ENCODE data around the gene CYLD. TPM values are rescaled to one million over a fixed set of nuclear protein-coding genes. Genes with fewer than 3 reads are reported as not detected.

The CYLD gene
- total RNA-seq, result 457 TPM

DNA sequence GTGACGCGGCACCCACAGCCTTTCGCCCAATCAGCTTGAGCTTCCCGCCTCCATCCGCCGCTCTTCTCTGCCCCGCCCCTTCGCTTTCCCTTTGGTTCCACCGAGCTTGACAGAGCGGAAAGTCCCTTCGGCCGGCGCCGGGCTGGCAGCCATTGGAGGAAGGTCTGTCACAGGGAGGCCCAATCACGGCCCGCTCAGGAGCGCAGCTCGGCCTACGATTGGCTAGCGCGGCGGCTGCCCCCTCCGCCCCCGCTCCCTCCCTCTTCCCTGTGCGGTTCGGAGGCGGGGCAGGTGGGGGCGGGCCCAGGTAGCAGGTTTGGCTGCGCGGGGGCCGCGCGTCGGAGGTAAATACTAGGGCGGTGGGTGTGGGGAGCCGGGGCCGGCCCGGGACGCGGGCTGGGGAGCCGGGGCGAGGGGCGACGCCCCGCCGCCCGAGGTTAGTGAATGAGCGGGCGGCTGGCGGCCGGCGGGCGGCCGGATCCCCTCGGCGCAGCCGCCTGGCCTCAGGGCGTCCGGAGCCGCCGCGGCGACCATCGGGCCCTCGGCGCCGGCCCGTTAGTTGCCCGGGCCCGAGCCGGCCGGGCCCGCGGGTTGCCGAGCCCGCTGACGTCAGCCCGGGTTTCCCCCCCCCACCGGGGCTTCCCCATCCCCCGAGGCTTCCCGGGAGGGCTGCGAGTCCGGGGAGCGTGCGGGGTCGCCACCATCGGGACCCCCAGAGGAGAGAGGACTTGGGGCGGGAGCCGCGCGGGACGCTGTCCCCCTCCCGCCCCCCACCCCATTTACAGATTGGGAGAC lies at the start of gene CYLD:
CYLD (plus strand) TSS at position 306 of the 795 bp plus-strand sequence. CDS start 7,613 bp downstream, outside the sequence.
- H3K9me3 ChIP-seq (ENCODE audit: low read depth, low read length), result no peaks in the 10 kb centered on the region
- H3K4me3 ChIP-seq (ENCODE audit: low read length), result peak within 1 kb of the TSS; percentile 84
- peaks cover 36% of the 10 kb centered on the region for H3K4me1 ChIP-seq (ENCODE audit: insufficient read depth, low read length)
- no peaks in the 10 kb centered on the region for H3K27me3 ChIP-seq (ENCODE audit: insufficient read depth, low read length)

DNA sequence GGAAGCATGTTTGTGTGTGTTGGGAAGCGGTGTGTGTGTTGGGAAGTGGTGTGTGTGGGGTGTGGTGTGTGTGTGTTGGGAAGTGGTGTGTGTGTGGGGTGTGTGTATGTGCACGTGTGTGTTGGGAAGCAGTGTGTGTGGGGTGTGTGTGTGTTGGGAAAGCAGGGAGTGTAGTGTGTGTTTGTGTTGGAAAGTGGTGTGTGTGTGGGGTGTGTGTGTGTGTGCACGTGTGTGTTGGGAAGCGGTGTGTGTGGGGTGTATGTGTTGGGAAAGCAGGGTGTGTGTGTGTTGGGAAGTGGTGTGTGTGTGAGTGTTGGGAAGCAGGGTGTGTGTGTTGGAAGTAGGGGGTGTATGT lies 49.3 kb upstream of the CYLD start:
- Histone ChIP-seq H3K4me1 (ENCODE audit: insufficient read depth, low read length) (peaks cover 54% of the 10 kb centered on the region), H3K27me3 (ENCODE audit: insufficient read depth, low read length) (no peaks in the 10 kb centered on the region), H3K9me3 (ENCODE audit: low read depth, low read length) (no peaks in the 10 kb centered on the region), H3K4me3 (ENCODE audit: low read length) (no peak overlapping the region)

DNA sequence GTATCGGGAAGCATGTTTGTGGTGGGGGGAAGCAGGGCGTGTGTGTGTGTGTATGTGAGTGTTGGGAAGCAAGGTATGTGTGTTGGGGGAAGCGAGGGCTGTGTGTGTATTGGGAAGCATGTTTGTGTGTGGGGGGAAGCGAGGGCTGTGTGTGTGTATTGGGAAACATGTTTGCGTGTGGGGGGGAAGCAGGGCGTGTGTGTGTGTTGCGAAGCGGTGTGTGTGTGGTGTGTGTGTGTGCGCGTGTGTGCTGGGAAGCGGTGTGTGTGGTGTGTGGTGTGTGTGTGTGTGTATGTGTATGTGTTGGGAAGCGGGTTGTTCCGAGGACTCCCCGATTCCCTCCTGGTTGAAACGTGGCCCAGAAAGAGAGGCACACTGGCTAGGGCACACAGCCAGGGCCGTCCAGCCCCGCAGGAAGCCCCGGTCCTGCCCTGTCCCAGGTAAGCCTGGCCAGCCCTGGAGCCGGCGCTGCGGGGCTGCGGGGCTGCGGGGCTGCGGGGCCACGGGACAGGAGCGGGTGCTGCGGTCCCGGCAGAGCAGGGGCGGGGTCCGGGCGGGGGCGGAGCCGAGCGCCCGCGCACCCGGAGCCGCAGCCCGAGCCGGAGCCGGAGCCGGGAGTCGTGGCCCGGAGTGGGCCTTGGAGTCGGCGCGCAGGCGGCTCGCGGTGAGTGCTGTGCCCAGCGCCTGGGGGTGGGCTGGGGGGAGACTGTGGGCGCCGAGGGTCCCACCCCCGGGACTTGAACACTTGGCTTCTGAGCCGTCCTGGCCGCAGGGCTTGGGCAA lies 48.7 kb upstream of the CYLD start, which contains the start of gene NOD2:
NOD2 (plus strand) TSS at position 608 of the 783 bp plus-strand sequence. CDS start 5,890 bp downstream, outside the sequence.
- no peaks in the 10 kb centered on the region for H3K27me3 ChIP-seq (ENCODE audit: insufficient read depth, low read length)
- H3K4me3 ChIP-seq (ENCODE audit: low read length), result peak within 1 kb of the TSS; percentile 68
- H3K9me3 ChIP-seq (ENCODE audit: low read depth, low read length), result no peaks in the 10 kb centered on the region
- H3K4me1 ChIP-seq (ENCODE audit: insufficient read depth, low read length), result peaks cover 55% of the 10 kb centered on the region

DNA sequence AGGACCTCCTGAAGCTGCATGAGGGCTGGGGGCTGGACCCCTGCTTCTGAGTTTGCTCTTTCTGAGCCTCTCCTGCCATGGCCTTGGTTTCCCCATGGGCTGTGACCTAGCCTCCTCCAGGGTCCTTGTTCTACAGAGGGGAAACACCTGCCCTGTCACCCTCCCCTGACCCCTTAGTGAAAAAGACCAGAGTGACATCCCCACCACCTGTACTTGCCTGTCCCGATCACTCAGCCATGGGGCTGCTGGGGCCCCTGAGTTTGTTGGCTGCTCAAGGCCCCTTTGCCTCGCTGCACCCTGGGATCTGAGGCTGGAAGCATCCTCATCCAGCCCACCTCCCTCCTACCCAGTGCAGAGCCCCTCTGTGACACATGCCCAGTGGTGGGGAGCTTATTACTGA lies 47.7 kb upstream of the CYLD start:
- H3K27me3 ChIP-seq (ENCODE audit: insufficient read depth, low read length), result no peaks in the 10 kb centered on the region
- peak overlapping the region; percentile 68 for H3K4me3 ChIP-seq (ENCODE audit: low read length)
- H3K9me3 ChIP-seq (ENCODE audit: low read depth, low read length), result no peaks in the 10 kb centered on the region
- peaks cover 63% of the 10 kb centered on the region for H3K4me1 ChIP-seq (ENCODE audit: insufficient read depth, low read length)

DNA sequence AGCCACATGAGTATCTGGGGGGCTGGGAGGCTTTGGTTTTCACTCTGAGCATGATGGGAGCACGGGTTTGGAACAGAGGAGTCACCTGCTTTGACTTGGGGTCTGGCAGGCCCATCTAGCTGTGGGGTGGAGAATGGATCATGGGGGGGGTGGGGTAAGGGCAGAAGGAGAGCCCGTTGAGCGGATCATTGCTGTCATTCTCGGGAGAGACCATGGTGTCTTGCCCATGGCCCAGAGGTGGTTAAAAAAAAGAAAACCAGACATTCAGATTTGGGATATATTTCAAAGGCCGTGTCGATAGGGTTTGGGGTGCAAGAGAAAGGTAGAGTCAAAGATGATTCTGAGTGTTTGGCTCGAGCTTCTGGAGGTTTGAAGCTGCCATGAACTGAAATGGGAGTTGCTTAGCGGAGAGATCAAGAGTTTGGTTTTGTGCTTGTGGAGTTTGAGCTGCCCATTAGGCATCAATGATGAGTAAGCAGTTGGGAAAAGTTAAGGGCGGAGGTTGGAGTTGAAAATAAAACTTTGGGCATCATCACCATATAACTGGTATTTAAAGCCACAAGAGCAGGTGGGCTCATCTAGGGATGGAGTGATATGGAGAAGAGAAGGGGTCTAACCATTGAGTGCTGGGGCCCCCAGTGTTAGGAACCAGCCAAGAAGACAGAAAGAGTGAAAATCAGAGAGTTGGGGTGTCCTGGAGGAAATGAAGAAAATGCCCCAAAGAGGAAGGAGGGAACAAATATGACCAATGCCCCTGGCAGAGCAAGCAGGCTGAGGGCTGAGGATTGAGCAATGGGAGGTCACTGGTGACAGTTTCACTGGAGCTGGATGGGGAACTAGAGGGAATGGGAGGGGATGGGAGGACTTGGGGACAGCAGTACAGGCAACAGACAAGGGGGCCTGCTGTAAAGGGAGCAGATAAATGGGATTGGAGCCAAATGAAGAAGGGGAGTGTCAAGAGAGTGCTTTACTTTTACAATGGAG lies 46.6 kb upstream of the CYLD start:
- Histone ChIP-seq H3K27me3 (ENCODE audit: insufficient read depth, low read length) (no peaks in the 10 kb centered on the region), H3K4me1 (ENCODE audit: insufficient read depth, low read length) (peaks cover 74% of the 10 kb centered on the region), H3K4me3 (ENCODE audit: low read length) (peak overlapping the region; percentile 68), H3K9me3 (ENCODE audit: low read depth, low read length) (no peaks in the 10 kb centered on the region)

DNA sequence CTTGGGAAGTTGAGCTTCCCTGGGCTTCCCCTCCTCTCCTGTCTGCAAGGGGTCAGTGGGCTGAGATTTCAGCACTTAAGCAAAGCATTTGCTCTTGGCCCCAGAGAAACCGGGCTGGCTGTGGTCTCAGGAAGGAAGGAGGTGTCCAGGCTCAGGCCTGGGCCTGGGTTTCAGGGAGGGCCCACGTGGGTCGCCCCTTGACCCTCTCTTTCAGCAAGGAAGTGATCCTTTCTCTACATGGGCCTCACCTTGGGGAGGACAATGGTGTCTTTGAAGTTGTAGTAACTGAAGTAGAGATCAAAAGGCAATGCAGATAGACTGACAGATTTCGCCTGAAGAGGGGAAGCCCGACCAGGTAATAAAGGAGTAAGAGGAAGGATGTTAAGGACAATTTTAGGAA lies 45.8 kb upstream of the CYLD start:
- Histone ChIP-seq H3K4me3 (ENCODE audit: low read length) (peak overlapping the region; percentile 12), H3K27me3 (ENCODE audit: insufficient read depth, low read length) (no peaks in the 10 kb centered on the region), H3K4me1 (ENCODE audit: insufficient read depth, low read length) (peaks cover 78% of the 10 kb centered on the region)

DNA sequence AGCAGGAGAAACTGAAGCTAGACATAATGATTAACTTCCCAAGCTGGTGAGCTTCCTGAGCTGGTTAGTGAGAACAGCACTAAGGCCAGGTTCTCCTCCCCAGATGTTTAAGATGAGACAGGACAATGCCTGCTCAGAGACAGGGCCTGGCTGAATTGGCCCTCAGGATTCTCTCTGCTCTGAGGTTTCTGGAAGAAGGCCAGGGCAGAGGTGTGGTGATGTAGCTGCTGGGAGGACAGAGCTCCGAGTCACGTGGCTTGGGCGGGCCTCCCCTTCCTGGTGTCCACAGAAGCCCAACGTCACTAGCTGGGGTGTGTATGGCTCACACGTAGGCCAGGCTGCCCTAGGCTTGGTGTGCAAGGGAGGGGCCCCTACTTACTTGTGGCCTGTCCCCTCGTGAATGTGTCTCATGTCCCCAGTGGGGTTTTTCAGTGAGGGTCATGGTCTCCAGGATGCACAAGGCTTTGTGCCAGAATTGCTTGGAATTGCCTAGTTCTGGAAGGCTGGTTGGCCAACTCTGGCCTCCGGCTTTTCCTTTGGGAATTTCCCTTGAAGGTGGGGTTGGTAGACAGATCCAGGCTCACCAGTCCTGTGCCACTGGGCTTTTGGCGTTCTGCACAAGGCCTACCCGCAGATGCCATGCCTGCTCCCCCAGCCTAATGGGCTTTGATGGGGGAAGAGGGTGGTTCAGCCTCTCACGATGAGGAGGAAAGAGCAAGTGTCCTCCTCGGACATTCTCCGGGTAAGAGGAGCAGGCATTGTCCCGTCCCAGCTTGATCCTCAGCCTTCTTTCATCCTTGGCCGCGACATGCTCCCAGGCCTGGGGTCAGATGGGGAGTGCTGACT lies 45.1 kb upstream of the CYLD start:
- peaks cover 85% of the 10 kb centered on the region for H3K4me1 ChIP-seq (ENCODE audit: insufficient read depth, low read length)
- no peak overlapping the region for H3K4me3 ChIP-seq (ENCODE audit: low read length)
- no peaks in the 10 kb centered on the region for H3K9me3 ChIP-seq (ENCODE audit: low read depth, low read length)
- no peaks in the 10 kb centered on the region for H3K27me3 ChIP-seq (ENCODE audit: insufficient read depth, low read length)

More for the DNA sequence above, 45.8 kb upstream of the CYLD start:
- H3K9me3 ChIP-seq (ENCODE audit: low read depth, low read length), result no peaks in the 10 kb centered on the region

DNA sequence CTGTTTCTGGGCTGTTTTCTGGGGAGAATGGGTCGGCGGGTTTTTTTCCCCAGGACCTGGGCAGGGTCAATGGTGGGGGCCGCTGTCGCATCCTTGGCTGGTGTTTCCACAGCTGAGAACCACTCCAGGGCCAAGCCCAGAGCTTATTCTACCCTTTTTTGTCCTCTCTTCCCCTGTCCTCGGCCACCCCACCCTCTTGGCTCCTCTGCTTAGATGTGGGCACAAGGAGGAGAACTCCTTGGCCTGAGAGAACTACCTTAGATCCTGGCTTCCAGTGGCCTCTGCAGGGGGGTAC lies 44.5 kb upstream of the CYLD start:
- Histone ChIP-seq H3K9me3 (ENCODE audit: low read depth, low read length) (no peaks in the 10 kb centered on the region), H3K4me3 (ENCODE audit: low read length) (no peak overlapping the region), H3K4me1 (ENCODE audit: insufficient read depth, low read length) (peaks cover 90% of the 10 kb centered on the region)

DNA sequence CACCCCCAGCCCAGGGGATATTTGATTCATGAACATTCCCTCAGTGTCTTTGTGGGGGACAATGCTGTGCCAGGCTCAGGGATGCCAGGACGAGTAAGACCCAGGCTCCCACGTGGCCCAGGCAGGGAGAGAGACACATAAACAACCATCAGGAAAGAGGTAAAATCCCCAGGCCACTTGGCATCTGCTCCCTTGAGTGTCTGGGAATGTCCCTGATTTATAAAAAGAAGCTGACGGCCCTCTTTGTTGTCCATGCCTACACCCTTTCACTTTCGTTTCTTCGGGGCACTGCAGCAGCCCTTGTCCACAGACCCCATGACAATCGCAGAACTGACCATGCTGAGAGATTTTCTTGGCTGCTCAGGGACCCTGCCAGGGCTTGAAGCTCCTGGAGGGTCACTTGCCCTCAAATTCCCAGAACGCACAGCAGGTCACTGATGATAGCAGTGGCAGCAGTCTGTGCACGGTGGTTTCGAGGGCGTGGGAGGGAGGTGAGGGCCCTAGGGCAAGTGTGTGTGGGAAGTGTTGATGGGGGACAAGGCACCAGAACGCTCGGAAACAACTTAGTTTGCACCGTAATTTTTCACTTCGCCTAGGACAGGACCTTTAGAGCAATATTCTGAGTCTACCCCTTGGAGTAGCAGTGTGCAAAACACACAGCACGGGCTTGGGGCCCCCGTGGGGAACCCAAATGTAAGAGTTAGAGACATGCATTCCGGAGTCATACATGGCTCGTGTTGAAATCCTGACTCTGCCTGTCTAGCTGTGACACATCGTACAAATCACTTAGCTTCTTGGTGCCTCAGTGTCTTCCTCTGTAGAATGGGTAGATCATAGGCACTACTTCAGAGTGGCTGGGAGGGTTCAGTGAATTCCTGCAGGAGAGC lies 43.8 kb upstream of the CYLD start:
- H3K4me3 ChIP-seq (ENCODE audit: low read length), result peak overlapping the region; percentile 2
- H3K4me1 ChIP-seq (ENCODE audit: insufficient read depth, low read length), result peaks cover 88% of the 10 kb centered on the region
- H3K9me3 ChIP-seq (ENCODE audit: low read depth, low read length), result no peaks in the 10 kb centered on the region
- H3K27me3 ChIP-seq (ENCODE audit: insufficient read depth, low read length), result no peaks in the 10 kb centered on the region

More for the DNA sequence above, 44.5 kb upstream of the CYLD start:
- no peaks in the 10 kb centered on the region for H3K27me3 ChIP-seq (ENCODE audit: insufficient read depth, low read length)

DNA sequence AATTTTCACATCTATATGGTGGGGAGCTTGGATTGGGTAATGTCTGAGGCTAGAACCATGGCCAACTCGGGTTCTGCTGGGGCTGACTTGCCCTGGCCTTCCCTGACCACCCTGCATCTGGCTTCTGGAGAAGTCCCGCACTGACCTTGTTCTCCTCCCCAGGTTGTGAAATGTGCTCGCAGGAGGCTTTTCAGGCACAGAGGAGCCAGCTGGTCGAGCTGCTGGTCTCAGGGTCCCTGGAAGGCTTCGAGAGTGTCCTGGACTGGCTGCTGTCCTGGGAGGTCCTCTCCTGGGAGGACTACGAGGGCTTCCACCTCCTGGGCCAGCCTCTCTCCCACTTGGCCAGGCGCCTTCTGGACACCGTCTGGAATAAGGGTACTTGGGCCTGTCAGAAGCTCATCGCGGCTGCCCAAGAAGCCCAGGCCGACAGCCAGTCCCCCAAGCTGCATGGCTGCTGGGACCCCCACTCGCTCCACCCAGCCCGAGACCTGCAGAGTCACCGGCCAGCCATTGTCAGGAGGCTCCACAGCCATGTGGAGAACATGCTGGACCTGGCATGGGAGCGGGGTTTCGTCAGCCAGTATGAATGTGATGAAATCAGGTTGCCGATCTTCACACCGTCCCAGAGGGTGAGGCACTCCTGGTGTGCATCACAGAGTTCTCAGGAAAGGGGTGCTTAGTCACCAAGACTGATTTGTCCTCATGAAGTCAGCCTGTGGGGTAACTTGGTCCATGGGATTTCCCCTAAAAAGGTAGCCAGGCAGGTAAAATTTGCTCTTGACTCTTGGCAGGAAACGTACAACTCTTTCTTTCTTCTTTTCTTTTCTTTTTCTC lies 42.3 kb upstream of the CYLD start:
- H3K4me1 ChIP-seq (ENCODE audit: insufficient read depth, low read length), result peaks cover 76% of the 10 kb centered on the region
- no peaks in the 10 kb centered on the region for H3K27me3 ChIP-seq (ENCODE audit: insufficient read depth, low read length)
- H3K4me3 ChIP-seq (ENCODE audit: low read length), result no peak overlapping the region
- H3K9me3 ChIP-seq (ENCODE audit: low read depth, low read length), result peaks cover 8% of the 10 kb centered on the region

DNA sequence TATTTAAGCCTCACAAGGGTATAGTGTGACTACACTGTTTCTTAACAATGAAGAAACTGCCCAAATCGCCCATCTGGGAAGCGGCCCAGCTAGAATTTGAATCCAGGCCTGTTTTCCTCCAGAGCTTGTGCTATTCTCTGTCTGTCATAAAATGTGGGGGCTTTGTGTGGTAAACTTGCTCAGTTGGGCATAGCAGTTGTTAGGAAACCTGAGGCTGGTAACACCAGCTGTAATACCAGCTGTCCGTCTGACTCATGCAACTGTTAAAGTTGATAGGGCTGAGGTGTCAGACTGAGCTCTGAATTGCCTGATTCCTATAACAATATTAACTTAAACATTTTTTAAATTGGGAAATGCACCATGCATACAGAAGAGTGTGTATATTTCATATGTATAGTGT lies 39.2 kb upstream of the CYLD start:
- Histone ChIP-seq H3K4me3 (ENCODE audit: low read length) (no peak overlapping the region), H3K27me3 (ENCODE audit: insufficient read depth, low read length) (no peaks in the 10 kb centered on the region), H3K4me1 (ENCODE audit: insufficient read depth, low read length) (peaks cover 61% of the 10 kb centered on the region), H3K9me3 (ENCODE audit: low read depth, low read length) (peaks cover 8% of the 10 kb centered on the region)

DNA sequence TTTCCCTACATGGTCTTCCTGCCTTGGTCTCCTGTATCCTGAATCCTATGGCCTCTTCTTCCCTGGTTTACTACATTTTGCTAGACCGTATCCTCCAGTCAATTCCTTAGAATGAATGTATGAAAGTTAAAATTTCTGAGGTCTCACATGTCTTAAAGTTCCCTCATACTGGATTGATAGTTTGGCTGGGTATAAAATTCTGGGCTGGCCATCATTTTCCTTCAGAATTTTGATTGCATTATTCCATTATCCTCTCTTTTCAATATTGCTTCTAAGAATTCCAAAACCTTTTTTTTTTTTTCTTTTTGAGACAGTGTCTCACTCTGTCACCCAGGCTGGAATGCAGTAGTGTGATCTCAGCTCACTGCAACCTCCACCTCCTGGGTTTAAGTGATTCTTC lies 37.6 kb upstream of the CYLD start:
- H3K9me3 ChIP-seq (ENCODE audit: low read depth, low read length), result peaks cover 8% of the 10 kb centered on the region
- H3K27me3 ChIP-seq (ENCODE audit: insufficient read depth, low read length), result no peaks in the 10 kb centered on the region
- H3K4me1 ChIP-seq (ENCODE audit: insufficient read depth, low read length), result peaks cover 61% of the 10 kb centered on the region
- no peak overlapping the region for H3K4me3 ChIP-seq (ENCODE audit: low read length)

Data from mononuclear cell (primary cell).